Mucosa of descending colon (tissue), 3 donors: Measurements from ENCODE around the gene ZBTB47. TPM values are rescaled to one million over a fixed set of nuclear protein-coding genes. Genes with fewer than 3 reads are reported as not detected.

Experiments
- ATAC-seq: fragments of 200-7000 bp; cut with Tn5 transposase; one replicate; pipeline ENCODE4 v1.9.1; 2020; ENCODE audit warnings: mild to moderate bottlenecking, moderate library complexity
- DNase-seq, 3 donors: peaks; one replicate each; pipeline ENCODE4 v3.0.0-alpha.2; 2020
- H3K36me3 ChIP-seq: fragments of 200-600 bp; one replicate; pipeline ENCODE4 v1.8.0; 2021; ENCODE audit warnings: low read depth, mild to moderate bottlenecking
- H3K4me1 ChIP-seq: fragments of 200-600 bp; one replicate; pipeline ENCODE4 v1.8.0; 2021; ENCODE audit warnings: low read depth, mild to moderate bottlenecking
- H3K4me3 ChIP-seq: fragments of 200-600 bp; one replicate; pipeline ENCODE4 v1.8.0; 2021; ENCODE audit warnings: mild to moderate bottlenecking
- H3K9me3 ChIP-seq: fragments of 200-600 bp; one replicate; pipeline ENCODE4 v1.8.0; 2021; ENCODE audit warnings: mild to moderate bottlenecking
- intact Hi-C, 2 donors: fragments of 100-400 bp; cut with DNase I in 1 of 2; cut with micrococcal nuclease in 1 of 2; formaldehyde crosslinking; loops; one replicate each; pipeline versions ENCODE4 v1.11.0 to v1.11.1; 2022; cut with DNase I, micrococcal nuclease
- total RNA-seq, 3 donors: library from RNA; stranded (reverse); fragmentation: NEBNext Ultra II Directional in 2 of 3; extraction: Animal tissue kit (Norgen Biotek cat#: 25700) in 2 of 3; gene quantifications; one replicate each; pipeline versions ENCODE4 v1.2.1 to v1.2.4, GENCODE V29; 2021 to 2023
- TF ChIP-seq, protein P1 (sequence below): fragments of 200-600 bp; IDR thresholded peaks from one replicate; pipeline ENCODE4 v1.8.0; 2022; ENCODE audit warnings: antibody characterized with exemption, mild to moderate bottlenecking
- donor health status: DM: no; HTN: no; CAD: no; lungs with moderate emphysema.
- donor health status: DM: no; HTN: no; CAD: no.
- donor health status: DM: no; HTN: yes; CAD: no.

ZBTB47 gene
- total RNA-seq, 3 donors from 2014 or later: 3.1 to 45.5 (median 12.4) TPM

DNA sequence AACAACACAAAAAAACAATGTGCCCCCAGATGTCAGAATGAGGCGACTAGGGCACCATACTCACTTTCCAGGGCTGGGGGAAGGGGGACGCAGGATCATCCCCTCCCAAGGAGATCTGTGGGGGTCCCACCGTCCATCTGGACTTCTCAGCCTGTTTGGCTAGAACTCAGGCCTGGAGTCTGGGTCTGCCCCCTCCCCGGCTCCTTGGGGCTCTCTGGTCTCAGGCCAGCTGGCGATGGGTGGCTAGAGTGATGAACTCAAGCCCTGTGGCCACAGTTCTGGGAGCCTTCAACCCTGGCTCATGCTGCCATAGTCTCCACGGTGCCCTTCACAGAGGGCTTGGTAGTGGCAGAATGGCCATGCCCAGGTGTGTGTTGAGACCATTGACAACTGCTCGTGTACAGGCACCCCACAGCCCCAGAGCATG lies 13.6 kb downstream of the ZBTB47 start:
- Histone ChIP-seq H3K9me3 (no peaks in the 10 kb centered on the region), H3K4me1 (no peaks in the 10 kb centered on the region), H3K36me3 (no peaks in the 10 kb centered on the region), H3K4me3 (no peak overlapping the region)
- intact Hi-C loops: no loop called here
- DNase-seq (no peak), ATAC-seq (no peak)
- TF ChIP-seq, protein P1, sequence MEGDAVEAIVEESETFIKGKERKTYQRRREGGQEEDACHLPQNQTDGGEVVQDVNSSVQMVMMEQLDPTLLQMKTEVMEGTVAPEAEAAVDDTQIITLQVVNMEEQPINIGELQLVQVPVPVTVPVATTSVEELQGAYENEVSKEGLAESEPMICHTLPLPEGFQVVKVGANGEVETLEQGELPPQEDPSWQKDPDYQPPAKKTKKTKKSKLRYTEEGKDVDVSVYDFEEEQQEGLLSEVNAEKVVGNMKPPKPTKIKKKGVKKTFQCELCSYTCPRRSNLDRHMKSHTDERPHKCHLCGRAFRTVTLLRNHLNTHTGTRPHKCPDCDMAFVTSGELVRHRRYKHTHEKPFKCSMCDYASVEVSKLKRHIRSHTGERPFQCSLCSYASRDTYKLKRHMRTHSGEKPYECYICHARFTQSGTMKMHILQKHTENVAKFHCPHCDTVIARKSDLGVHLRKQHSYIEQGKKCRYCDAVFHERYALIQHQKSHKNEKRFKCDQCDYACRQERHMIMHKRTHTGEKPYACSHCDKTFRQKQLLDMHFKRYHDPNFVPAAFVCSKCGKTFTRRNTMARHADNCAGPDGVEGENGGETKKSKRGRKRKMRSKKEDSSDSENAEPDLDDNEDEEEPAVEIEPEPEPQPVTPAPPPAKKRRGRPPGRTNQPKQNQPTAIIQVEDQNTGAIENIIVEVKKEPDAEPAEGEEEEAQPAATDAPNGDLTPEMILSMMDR: no peak

DNA sequence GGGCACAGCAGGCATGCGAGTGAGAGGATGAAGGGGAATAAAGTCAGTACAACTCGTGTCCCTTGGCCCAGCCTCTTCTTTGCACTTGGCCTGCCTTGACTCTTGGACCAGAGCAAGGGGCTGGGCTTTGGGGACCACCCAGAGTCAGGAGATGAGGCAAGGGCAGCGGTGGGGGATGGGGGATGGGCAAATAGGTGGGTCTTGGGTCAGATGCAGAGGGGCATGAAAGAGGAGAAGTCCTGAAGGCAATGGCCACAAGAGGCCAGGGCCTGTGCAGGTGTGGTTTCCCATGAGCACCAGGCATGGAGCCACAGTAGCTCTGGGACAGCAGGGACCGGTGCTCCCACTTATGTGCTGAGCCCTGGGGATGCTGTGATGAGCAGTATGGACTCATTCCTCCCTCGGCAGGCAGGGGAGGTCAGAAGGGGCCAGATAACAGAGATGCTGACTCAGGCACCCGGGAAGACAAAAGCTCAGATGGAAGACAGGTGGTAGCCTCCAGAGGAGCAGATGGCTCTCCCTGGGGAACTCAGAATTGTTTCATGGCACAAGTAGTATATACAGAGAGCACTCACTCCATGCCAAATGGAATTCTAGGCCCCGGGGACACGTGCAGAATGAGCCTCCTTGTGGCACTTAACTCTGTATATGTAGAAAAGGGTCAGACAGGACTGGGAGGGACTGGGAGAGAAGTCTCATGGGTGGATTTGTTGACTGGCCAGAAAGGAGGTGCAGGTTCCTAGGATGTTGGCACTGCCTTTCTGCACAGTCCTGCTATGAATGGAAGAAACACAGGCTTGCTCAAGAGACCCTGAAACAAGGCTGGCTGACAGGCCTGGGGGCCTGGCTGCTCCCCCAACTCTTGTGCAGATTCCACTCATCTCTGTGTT lies 14.3 kb downstream of the ZBTB47 start:
- DNase-seq (no peak), ATAC-seq (no peak)
- TF ChIP-seq, protein P1: no peak
- intact Hi-C loops: no loop called here
- H3K4me3 ChIP-seq: no peak overlapping the region
- H3K36me3 ChIP-seq: no peaks in the 10 kb centered on the region
- H3K4me1 ChIP-seq: no peaks in the 10 kb centered on the region
- H3K9me3 ChIP-seq: no peaks in the 10 kb centered on the region

DNA sequence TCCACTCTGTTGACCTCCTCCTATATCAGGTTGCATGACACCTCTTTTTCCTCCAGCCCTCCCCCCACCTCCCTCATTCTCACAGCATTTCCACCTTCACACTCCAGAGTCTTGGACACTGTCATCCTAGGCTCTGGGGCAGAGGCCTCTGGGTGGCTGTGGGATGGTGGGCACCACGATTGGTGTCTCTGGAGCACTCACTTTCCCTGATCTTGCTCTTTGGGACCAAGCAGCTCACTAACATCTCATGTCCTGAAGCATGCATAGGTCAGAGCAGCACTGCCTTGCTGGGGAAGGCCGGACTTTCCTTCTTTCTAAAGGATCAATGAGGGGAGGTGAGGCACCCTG lies 14.9 kb downstream of the ZBTB47 start:
- no peaks in the 10 kb centered on the region for H3K9me3 ChIP-seq
- TF ChIP-seq, protein P1: no peak
- no peak for DNase-seq
- no peak for ATAC-seq
- no peaks in the 10 kb centered on the region for H3K36me3 ChIP-seq
- no peaks in the 10 kb centered on the region for H3K4me1 ChIP-seq
- H3K4me3 ChIP-seq: no peak overlapping the region
- intact Hi-C loops: no loop called here

DNA sequence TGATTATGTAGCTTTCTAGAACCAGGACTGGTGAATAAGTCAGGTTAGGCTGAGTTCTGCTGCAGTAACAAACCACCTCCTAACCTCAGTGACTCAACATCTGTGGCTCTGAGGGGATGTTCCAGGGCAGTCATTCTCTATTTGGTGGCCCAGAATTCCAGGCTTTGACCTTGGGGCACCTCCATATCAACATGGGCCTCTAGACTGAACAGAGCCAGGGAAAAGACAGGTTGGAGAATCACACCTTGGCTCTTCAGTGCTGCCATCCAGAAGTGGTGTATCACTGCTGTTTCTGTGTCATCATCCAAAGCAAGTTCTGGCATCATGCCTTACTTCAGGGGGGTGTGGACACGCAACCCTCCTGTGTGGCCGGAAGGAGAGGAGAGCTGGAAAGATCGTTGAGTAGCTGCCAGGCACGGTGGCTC lies 15.3 kb downstream of the ZBTB47 start:
- TF ChIP-seq, protein P1: no peak
- Histone ChIP-seq H3K4me1 (no peaks in the 10 kb centered on the region), H3K9me3 (no peaks in the 10 kb centered on the region), H3K4me3 (no peak overlapping the region), H3K36me3 (no peaks in the 10 kb centered on the region)
- DNase-seq (no peak), ATAC-seq (no peak)
- intact Hi-C loops: no loop called here

DNA sequence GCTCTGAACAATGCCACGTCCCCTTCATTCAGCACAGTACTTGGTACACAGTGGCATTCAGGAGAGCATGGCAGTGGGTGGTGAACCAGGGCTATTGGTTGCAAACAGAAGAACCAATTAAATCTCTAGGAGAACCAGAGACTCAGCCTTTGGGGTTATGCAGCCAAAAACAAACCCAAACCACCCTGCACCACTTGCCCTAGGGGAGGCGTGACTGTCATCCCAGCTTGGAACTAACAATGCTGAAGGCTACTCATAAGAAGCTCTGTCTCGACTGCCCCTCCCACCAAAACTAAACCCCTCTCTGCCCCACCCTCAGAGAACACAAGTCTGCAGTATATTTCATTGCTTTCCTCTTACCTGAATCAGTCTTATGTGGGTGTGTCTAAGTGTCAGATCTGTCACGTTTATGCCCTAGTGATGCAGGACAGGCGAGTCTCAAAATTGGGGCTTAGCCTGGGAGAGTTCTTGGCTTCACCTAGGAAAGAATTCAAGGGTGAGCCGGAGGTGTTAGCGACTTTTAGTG lies 16.6 kb downstream of the ZBTB47 start:
- Histone ChIP-seq H3K9me3 (no peaks in the 10 kb centered on the region), H3K36me3 (no peaks in the 10 kb centered on the region), H3K4me3 (no peak overlapping the region), H3K4me1 (no peaks in the 10 kb centered on the region)
- no peak for ATAC-seq
- intact Hi-C loops: no loop called here
- DNase-seq: no peak
- TF ChIP-seq, protein P1: no peak
